Activated CD8-positive, alpha-beta memory T cell treated with anti-CD3 and anti-CD28 coated beads, Interleukin-2, amount 50 U/mL, for 1 hour (primary cell): Measurements from ENCODE around the gene GET4.
"Not testable (repeated sequence)": the region's sequence is repeated elsewhere in the genome, so short reads cannot be mapped to it uniquely, and the experiment has no call there.

Experiments
- DNase-seq: peaks from one replicate; pipeline ENCODE4 v3.0.0-alpha.2; 2020; ENCODE audit errors: extremely low read depth

The GET4 gene

GRCh38 chr7:900331-901040 is 24.1 kb downstream of the GET4 start:
- no peak for DNase-seq

- DNase-seq = no peak
These were observed 24.7 kb downstream of the GET4 start for GRCh38 chr7:901041-901387.

GRCh38 chr7:901388-902154 is 25.2 kb downstream of the GET4 start:
- DNase-seq = no peak

- DNase-seq = no peak
These were observed 26.6 kb downstream of the GET4 start for GRCh38 chr7:902996-903395.

GRCh38 chr7:903921-904755 is 27.8 kb downstream of the GET4 start:
- no peak for DNase-seq

GRCh38 chr7:904847-905246 is 28.5 kb downstream of the GET4 start:
- DNase-seq = no peak

GRCh38 chr7:906776-907157 is 30.4 kb downstream of the GET4 start:
- DNase-seq = no peak

- no peak for DNase-seq
These were observed 31.0 kb downstream of the GET4 start for GRCh38 chr7:907158-907980.

- DNase-seq = no peak
These were observed 31.8 kb downstream of the GET4 start for GRCh38 chr7:908159-908581.

- not testable (repeated sequence) for DNase-seq
These were observed 32.4 kb downstream of the GET4 start for GRCh38 chr7:908591-909357.

GRCh38 chr7:909358-910329 is 33.3 kb downstream of the GET4 start:
- no peak for DNase-seq

GRCh38 chr7:910441-910861 is 34.1 kb downstream of the GET4 start:
- no peak for DNase-seq

- no peak for DNase-seq
These were observed 34.6 kb downstream of the GET4 start for GRCh38 chr7:910931-911431.

GRCh38 chr7:911791-912480 is 35.6 kb downstream of the GET4 start:
- no peak for DNase-seq

GRCh38 chr7:913736-914520 is 37.6 kb downstream of the GET4 start:
- DNase-seq = no peak

- no peak for DNase-seq
These were observed 38.3 kb downstream of the GET4 start for GRCh38 chr7:914521-915194.
